GM21423 (cell line): ENCODE results near the gene PACRGL.
"Not testable (repeated sequence)": the region's sequence is repeated elsewhere in the genome, so short reads cannot be mapped to it uniquely, and the experiment has no call there.

Source experiments
- ATAC-seq: cut with Tn5 transposase; IDR thresholded peaks from one replicate; pipeline ENCODE4 v1.9.1; 2021; ENCODE audit warnings: mild to moderate bottlenecking, moderate library complexity; ENCODE audit not compliant: unreplicated experiment

PACRGL gene

DNA sequence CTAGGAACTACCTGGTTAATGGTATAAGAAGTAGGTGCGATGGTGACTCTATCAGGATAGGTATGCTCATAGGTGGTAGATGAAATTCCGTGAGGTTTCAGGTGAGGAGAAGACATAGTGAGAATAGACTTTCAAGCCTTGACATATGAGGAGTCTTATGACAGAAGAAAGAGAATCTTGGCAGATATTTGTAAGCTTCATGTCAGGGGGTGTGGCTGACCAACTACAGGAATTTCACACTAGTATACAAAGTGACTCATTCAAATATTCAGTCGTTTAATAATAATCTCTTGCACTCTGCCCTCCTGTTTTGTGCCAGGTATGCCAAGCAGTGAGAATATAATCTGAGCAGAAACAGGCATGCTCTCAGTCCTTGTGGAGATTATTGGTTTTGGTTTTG lies 22.8 kb downstream of the PACRGL start:
- ATAC-seq = no peak

DNA sequence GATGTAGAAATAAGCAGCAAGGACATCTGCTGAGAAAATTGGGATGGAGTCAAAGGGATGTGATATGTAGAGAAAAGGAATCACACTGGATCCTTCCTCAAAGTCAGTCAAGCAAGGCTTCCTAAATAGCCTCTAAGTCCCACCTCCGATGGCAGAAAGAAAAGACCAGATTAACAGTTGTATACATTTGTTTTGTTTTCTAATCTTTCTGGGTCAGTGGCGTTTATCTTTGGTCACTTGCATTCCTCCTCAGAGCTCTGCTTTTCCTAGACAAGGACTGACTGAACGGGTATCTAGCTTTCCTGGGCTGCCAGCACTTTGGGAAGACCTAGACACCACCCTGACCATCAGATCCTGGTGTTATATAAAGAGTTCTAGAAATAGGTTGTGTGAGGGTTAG lies 23.2 kb downstream of the PACRGL start:
- ATAC-seq = no peak

DNA sequence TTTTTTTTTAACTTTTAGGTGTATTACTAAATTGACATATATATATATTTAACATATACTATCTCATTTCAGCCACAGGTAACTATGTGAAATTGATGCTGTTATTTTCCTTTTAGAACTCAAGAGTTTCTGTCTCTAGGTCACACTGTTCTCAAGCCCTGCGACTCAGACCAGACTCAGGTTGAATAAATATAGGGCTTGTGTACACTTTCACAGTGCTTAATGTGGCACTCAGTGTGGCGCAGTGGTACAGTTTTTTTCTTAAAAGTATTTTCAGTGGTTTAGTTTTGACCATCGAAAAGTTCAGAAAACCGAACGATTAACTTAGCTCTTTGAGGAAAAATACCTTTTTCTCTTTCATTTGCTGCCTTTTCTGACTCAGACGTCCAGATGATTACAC lies 24.7 kb downstream of the PACRGL start:
- no peak for ATAC-seq

DNA sequence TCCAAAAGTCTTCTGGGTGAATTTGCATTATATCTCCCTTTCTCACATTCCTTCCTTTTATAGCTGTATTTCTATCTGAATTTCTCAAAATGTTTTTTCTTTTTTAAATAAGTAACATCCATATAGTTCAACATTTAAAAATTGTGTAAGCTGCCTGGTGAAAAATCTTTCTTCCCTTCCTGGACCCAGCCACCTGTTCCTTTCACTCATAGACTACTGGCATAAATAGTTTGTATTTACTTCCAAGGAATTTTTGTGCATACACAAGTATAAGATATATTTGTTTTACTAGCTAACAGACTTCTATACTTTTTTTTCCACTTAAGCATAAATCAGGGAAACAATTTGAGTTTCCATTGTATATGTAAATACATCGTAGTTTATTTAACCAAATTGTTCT lies 35.7 kb downstream of the PACRGL start:
- ATAC-seq = no peak

DNA sequence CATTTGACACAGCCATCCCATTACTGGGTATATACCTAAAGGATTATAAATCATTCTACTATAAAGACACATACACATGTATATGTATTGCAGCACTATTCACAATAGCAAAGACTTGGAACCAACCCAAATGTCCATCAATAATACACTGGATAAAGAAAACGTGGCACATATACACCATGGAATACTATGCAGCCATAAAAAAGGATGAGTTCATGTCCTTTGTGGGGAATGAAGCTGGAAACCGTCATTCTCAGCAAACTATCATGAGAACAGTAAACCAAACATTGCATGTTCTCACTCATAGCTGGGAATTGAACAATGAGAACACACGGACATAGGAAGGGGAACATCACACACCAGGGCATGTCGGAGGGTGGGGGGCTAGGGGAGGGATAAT lies 45.7 kb downstream of the PACRGL start:
- not testable (repeated sequence) for ATAC-seq

DNA sequence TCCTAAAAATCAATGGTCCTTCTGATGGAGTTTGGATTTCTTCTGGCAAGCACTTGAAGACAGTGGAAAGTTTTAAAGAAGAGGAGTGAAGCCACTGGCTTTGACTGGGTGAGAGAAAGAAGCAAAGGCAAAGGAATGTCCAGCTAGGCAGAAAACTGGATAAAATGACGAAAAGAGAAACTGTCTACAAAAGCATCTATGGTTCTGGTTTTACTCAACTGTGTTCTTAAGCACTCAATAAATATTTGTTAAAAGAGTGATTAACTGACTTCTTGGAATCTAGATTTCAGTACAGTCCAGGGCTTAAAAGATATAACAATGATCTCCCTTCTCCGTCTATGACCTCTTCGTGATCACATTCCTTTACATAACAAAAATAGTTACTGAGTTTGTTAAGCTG lies 52.4 kb downstream of the PACRGL start:
- ATAC-seq = no peak

DNA sequence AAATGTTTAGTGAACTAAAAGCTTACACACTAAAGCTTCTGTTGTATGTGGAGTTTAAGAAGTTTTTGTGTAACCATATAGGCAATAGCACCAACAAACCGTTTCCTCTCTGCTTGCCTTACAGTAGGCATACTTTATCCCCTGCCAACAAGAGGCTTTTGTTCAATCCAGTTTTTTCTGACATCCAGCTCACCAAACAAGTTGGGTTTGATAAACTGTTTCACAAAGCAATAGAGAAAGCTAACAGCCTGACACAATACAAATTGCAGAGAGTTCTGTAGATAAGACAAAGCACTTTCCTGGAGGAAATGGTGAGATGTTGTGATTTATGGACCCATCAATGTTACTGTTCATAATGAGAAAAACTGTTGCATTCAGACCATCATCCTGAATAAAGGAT lies 53.8 kb downstream of the PACRGL start:
- ATAC-seq = no peak

DNA sequence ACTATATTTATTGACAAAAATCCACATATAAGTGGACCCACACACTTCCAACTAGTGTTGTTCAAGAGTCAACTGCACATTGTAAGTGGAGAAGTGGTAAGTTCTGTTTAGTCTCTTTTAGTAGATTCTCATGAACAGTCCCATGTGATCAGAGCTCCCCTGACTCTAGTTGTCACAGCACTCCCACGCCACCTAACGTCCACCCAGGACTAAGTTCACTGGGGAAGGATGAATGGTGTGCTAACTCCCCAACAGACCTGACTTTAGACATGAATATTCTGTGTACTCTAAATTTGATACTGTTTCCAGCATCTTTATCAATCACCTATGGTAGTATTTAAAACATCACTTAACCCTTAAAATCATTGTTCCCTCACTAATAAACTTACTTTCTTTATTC lies 59.8 kb downstream of the PACRGL start:
- ATAC-seq = no peak

DNA sequence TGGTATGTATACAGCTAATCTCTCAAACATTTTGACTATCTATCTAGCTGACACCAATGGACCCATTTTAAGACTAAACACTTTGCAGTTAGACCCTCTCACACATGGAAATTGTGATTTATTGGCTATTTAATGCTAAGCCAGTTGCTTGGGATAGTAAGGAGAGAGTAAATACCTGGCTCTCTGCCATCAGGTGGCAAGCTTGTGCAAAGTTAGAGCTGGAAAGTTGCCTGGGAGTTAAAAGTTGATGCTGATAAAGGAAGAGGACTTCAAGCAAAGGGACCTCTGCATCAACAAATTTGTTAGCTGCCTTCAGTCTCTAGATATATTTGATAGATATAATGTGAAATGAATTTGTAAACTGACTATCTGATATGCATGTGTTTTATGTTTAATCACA lies 61.1 kb downstream of the PACRGL start:
- ATAC-seq = no peak

DNA sequence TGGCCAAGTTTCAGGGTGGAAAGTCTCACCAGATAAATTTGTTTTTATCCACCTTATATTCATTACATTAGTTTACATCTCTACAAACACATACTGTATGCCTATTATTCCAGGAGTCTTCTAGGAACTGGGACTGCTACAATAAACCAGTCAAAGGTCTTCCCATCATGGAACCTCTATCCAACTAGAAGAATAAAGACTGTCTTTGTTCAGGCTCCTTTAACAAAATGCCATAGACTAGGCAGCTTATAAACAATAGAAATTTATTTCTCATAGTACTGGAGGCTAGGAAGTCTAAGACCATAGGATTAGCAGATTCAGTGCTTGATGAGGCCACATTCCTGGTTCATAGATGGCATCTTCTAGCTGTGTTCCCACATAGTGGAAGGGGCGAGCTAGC lies 61.6 kb downstream of the PACRGL start:
- no peak for ATAC-seq

DNA sequence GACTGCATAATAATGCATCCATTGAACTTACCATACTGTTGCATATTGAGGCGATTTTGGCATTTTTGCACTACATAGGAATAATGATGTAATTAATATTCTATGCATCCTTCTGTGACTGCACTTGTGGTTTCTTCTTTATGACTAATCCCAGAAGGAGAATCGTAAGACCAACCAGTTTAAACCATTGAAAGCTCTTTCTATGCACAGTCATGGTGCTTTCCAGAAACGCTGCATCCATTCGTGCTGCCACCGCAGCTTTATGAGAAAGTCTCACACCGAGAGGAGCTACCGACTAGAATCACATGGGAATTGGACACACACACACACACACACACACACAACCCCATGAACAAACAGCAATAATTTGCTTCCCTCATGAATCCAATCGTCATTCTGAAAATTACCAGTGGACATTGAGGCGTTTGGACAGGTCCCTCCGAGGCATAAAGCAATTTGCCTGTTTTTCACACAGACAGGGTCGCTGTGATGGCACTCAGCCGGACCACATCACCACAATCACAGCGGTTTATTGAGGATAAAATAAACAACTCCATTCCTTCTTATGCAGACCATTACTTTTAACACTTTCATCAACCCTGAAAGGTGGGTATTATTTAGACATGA lies 64.2 kb downstream of the PACRGL start:
- no peak for ATAC-seq

DNA sequence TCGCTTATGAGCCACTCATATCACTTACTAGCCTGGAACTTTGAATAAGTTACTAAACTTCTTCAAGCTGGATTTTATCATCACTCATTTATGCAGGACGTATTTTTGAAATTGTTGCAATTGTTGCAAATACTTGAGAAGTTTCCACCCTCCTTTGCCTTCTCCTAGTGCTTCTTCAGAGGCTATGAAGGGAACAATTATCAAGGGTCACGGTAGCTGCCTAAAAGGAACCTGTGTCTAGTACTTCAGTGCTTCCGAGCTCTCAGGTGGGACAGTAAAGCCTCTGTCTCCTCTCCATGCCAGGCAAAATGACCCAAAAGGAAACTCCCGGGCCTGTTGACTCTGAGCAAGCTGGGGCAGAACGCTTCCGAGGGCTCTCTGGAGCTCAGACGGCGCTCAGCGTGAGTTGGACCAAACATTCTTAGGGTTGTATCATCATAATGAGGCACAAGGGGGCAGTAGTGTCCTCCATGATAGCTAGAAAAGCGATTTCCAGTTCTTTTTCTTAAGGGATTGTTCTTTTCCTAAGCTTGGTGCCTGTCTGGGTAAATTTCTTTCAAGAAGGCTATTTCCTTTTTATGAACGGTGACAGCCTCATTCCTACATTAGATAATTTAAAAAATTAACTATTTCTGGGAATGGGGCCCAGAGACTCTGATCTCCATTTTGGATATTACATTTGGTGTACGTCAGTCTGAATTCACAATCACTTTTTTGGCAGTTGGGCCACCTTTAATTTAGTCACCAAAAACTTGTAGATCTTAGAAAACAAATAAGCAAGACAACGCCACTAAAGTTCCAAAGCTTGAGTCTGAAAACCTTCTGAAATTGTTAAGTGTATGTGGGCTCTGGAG lies 73.1 kb downstream of the PACRGL start:
- peak; percentile 77 for ATAC-seq

DNA sequence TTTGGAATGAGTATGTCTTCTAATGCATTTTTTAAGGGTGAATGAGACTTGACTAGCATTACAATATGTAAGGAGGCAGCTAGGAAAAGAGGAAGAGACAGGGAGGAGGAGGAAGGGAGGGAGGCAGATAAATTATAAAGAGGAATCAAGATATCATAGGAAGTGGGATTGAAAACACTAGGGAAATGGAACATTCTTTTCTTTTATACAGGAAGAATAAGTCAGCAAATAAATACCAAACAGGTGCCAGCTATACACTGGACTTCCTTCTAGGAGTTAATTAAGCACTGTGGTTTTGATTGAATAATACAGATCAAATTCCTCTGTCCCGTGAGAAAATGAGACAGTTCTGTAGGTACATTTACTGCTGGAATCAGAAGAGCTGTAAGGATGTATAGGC lies 78.6 kb downstream of the PACRGL start:
- no peak for ATAC-seq

DNA sequence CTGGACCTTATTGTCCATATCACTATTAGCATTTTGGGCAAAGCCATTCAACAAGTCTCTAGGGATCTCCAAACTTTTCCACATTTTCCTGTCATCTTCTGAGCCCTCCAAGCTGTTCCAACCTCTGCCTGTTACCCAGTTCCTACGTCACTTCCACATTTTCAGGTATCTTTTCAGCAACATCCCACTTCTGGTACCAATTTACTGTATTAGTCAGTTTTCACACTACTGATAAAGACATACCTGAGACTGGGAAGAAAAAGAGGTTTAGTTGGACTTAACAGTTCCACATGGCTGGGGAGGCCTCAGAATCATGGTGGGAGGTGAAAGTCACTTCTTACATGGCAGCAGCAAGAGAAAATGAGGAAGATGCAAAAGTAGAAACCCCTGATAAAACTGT lies 82.9 kb downstream of the PACRGL start:
- ATAC-seq = not testable (repeated sequence)

DNA sequence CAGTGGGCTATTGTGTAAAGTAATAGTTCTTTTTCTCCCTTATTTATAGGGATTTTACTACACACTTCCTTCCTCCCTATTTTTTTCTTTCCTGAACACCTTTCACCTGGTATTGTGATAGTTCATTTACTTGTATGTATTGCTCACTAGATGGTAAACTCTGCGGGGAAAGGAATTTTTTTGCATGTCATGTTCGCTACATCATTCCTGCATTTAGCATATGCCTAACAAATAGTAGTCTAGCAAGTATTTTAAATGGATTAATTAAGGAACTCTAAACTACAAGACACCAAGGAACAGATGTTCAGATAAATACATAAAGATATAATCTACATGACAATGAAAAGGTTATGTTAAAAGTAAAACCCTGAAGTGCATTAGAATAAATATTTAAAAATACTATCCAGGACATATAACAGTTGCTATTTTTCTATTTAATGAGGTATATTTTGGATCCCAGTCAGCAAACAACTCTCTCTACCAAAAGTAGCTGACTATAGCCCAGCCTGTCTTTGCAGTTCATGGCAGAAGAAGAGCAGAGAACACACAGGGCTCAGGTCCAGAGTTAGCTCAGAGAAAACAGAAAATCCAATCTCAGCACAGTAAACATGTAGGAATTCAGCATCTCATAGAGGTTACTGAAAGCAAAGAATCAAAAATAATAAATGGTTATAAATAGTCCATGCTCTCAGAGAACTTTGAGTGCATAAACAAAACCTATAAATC lies 87.8 kb downstream of the PACRGL start:
- no peak for ATAC-seq
